GM23338 (cell line): ENCODE measurements around the gene PHTF2. TPM values are rescaled to one million over a fixed set of nuclear protein-coding genes. Genes with fewer than 3 reads are reported as not detected.

Experiments
- ATAC-seq: fragments of 200-7000 bp; cut with Tn5 transposase; 3 replicates; pipeline ENCODE4 v1.9.1; 2020
- DNase-seq: peaks from one replicate; pipeline ENCODE4 v3.0.0-alpha.2; 2015; ENCODE audit warnings: low spot score
- H2AFZ ChIP-seq: fragments of 200-600 bp; sonication (generic); 2 replicates; pipeline ENCODE4 v1.8.0; 2016; ENCODE audit warnings: antibody characterized with exemption, mild to moderate bottlenecking, moderate library complexity
- H3F3A ChIP-seq: fragments of 200-600 bp; sonication (generic); replicated peaks from 2 replicates; pipeline ENCODE4 v1.8.0; 2017; ENCODE audit warnings: antibody characterized with exemption, mixed run types, low read depth
- H3K27ac ChIP-seq: fragments of 200-600 bp; sonication (generic); 2 replicates; pipeline ENCODE4 v1.6.1; 2016; ENCODE audit warnings: low read depth
- H3K27me3 ChIP-seq: fragments of 200-600 bp; sonication (generic); 2 replicates; pipeline ENCODE4 v1.8.0; 2016; ENCODE audit warnings: mild to moderate bottlenecking, mixed run types, moderate library complexity; ENCODE audit not compliant: insufficient read depth
- H3K36me3 ChIP-seq: fragments of 200-600 bp; sonication (generic); 2 replicates; pipeline ENCODE4 v1.8.0; 2016; ENCODE audit warnings: mild to moderate bottlenecking; ENCODE audit not compliant: insufficient read depth
- H3K4me1 ChIP-seq: fragments of 200-600 bp; sonication (generic); 2 replicates; pipeline ENCODE4 v1.8.0; 2016; ENCODE audit warnings: mild to moderate bottlenecking, moderate library complexity; ENCODE audit not compliant: insufficient read depth
- H3K4me2 ChIP-seq: fragments of 200-600 bp; sonication (generic); 2 replicates; pipeline ENCODE4 v1.7.1; 2017; ENCODE audit warnings: mixed run types
- H3K4me3 ChIP-seq: fragments of 200-600 bp; sonication (generic); 2 replicates; pipeline ENCODE4 v1.6.1; 2016; ENCODE audit warnings: mixed run types
- H3K79me2 ChIP-seq: fragments of 200-600 bp; sonication (generic); replicated peaks from 2 replicates; pipeline ENCODE4 v1.8.0; 2017; ENCODE audit warnings: mild to moderate bottlenecking; ENCODE audit not compliant: insufficient read depth
- H3K9me2 ChIP-seq: fragments of 200-600 bp; sonication (generic); 2 replicates; pipeline ENCODE4 v1.8.0; 2017; ENCODE audit not compliant: insufficient read depth
- H4K20me1 ChIP-seq: fragments of 200-600 bp; sonication (generic); replicated peaks from 2 replicates; pipeline ENCODE4 v1.8.0; 2017; ENCODE audit warnings: mild to moderate bottlenecking; ENCODE audit not compliant: insufficient read depth
- H3K27ac Mint-ChIP-seq: 2 replicates; pipeline ENCODE4 v1.8.0; 2020; ENCODE audit warnings: inconsistent platforms, mild to moderate bottlenecking, moderate library complexity, mixed read lengths
- H3K27me3 Mint-ChIP-seq: 3 replicates; pipeline ENCODE4 v1.8.0; 2022; ENCODE audit warnings: low read depth, mild to moderate bottlenecking, moderate library complexity, mixed read lengths, inconsistent platforms; ENCODE audit not compliant: insufficient read depth, poor library complexity
- H3K36me3 Mint-ChIP-seq: 3 replicates; pipeline ENCODE4 v1.8.0; 2021; ENCODE audit warnings: low read depth, mild to moderate bottlenecking, inconsistent platforms, moderate library complexity, mixed read lengths
- H3K4me1 Mint-ChIP-seq: 3 replicates; pipeline ENCODE4 v1.8.0; 2020; ENCODE audit warnings: mild to moderate bottlenecking, inconsistent platforms, mixed read lengths
- H3K4me3 Mint-ChIP-seq: 3 replicates; pipeline ENCODE4 v1.8.0; 2021; ENCODE audit warnings: moderate library complexity, mild to moderate bottlenecking, inconsistent platforms, mixed read lengths
- H3K9me3 Mint-ChIP-seq: 3 replicates; pipeline ENCODE4 v1.8.0; 2020; ENCODE audit warnings: moderate library complexity, mild to moderate bottlenecking, inconsistent platforms, mixed read lengths
- CREB1 ChIP-seq: fragments of 250-450 bp; sonication (Bioruptor Pico); IDR thresholded peaks from 2 replicates; pipeline ENCODE4 v1.5.0; 2020; ENCODE audit warnings: low read depth, mild to moderate bottlenecking, moderate library complexity
- REST ChIP-seq: IDR thresholded peaks from one replicate; pipeline ENCODE4 v1.6.1; 2018; ENCODE audit warnings: antibody characterized with exemption; ENCODE audit not compliant: unreplicated experiment
- ZNF462 ChIP-seq: fragments of 250-450 bp; sonication (Bioruptor Pico); IDR thresholded peaks from 2 replicates; pipeline ENCODE4 v1.5.0; 2020; ENCODE audit warnings: mild to moderate bottlenecking, moderate library complexity
- polyA plus RNA-seq: library from polyadenylated mRNA; unstranded; fragments of >200 nt; fragmentation: Nextera tagmentation; extraction: Ambion mirVana; gene quantifications from 2 replicates; pipeline ENCODE4 v1.2.1, GENCODE V29; 2016
- total RNA-seq: library from RNA; depleted of rRNA; stranded (reverse); fragments of >200 nt; shearing (Covaris generic); gene quantifications from 2 replicates; pipeline ENCODE4 v1.2.3, GENCODE V29; 2014

The PHTF2 gene
- total and polyA plus RNA-seq, 2 experiments from 2014 or later = 14.6 to 24.1 TPM

- DNase-seq (no peak), ATAC-seq (no peak)
- no peaks in the 10 kb centered on the region for H3K27me3 ChIP-seq
- H3K79me2 ChIP-seq = peaks cover 51% of the 10 kb centered on the region
- no peaks in the 10 kb centered on the region for H3K9me2 ChIP-seq
- no peaks in the 10 kb centered on the region for H3F3A ChIP-seq
- peaks cover 48% of the 10 kb centered on the region for H3K36me3 Mint-ChIP-seq
- no peak overlapping the region for H2AFZ ChIP-seq
- peaks cover 7% of the 10 kb centered on the region for H3K36me3 ChIP-seq
- H3K27ac ChIP-seq = no peak overlapping the region
- no peaks in the 10 kb centered on the region for H3K4me1 Mint-ChIP-seq
- H3K4me3 Mint-ChIP-seq = no peak overlapping the region
- no peaks in the 10 kb centered on the region for H3K4me1 ChIP-seq
- H3K9me3 Mint-ChIP-seq = peaks cover 46% of the 10 kb centered on the region
- no peak overlapping the region for H3K27ac Mint-ChIP-seq
- no peak overlapping the region for H3K4me2 ChIP-seq
- TF ChIP-seq ZNF462 (CRISPR knock-in tag) = no peak
- TF ChIP-seq CREB1 (CRISPR knock-in tag) = no peak
- no peaks in the 10 kb centered on the region for H4K20me1 ChIP-seq
- peaks cover 4% of the 10 kb centered on the region for H3K27me3 Mint-ChIP-seq
- no peak overlapping the region for H3K4me3 ChIP-seq
Measured at GRCh38 chr7:77822269-77822668, 23.7 kb downstream of the PHTF2 start.

GRCh38 chr7:77823787-77824186 is 25.2 kb downstream of the PHTF2 start:
- Histone ChIP-seq H2AFZ (no peak overlapping the region), H3K36me3 (peaks cover 7% of the 10 kb centered on the region), H3K79me2 (peaks cover 45% of the 10 kb centered on the region), H3K4me2 (no peak overlapping the region), H3K27me3 (no peaks in the 10 kb centered on the region), H3K4me3 (no peak overlapping the region), H3K9me2 (no peaks in the 10 kb centered on the region), H3F3A (no peaks in the 10 kb centered on the region), H4K20me1 (no peaks in the 10 kb centered on the region), H3K27ac (no peak overlapping the region), H3K4me1 (no peaks in the 10 kb centered on the region; the same call in 1 of the 2 replicates)
- no peak for DNase-seq
- Mint-ChIP-seq H3K27me3 (peaks cover 4% of the 10 kb centered on the region), H3K36me3 (peaks cover 36% of the 10 kb centered on the region), H3K27ac (no peak overlapping the region), H3K4me1 (no peaks in the 10 kb centered on the region), H3K4me3 (no peak overlapping the region), H3K9me3 (peaks cover 42% of the 10 kb centered on the region)
- no peak for ATAC-seq
- no peak for TF ChIP-seq REST
